Peyer's patch (tissue), 4 donors: ENCODE measurements around the gene INPP5F.

Experiments used
- POLR2A ChIP-seq, 2 donors: fragments of 450-650 bp; IDR thresholded peaks; one replicate each; pipeline ENCODE4 v1.5.1; 2017; ENCODE audit warnings: antibody characterized with exemption in 2 of 2, mild to moderate bottlenecking in 2 of 2, moderate library complexity in 2 of 2
- TF ChIP-seq, protein P1 (sequence below), 6 experiments: fragments of 450-650 bp in 4 of 6; fragments of 200-600 bp in 2 of 6; sonication (generic) in 1 of 6; IDR thresholded peaks; one replicate each; pipeline ENCODE4 v1.5.1; 2017 to 2019; ENCODE audit warnings: antibody characterized with exemption in 6 of 6, mild to moderate bottlenecking in 3 of 6, moderate library complexity in 1 of 6

DNA sequence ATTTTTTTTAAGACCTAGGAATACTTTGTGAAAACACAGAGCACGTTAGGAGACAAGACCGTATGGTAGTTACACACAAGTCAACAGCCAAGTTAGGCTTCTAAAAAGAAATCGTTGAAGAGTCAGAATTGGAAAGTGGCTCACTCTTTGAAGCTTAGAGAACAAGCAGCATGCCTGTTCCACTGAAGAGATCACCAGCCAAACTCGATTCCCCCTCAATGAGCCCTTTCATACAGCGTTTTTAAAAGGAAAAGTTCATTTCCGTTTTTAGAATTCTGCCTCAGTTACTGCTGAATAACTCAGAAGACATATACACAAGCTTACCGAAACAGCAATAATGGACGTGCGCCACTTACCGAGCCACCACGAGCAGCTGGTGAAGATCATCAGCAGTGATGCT, 105.8 kb downstream of the INPP5F start:
- TF ChIP-seq POLR2A (IDR thresholded peaks at IDR 0.05) = no peak
- TF ChIP-seq, protein P1, sequence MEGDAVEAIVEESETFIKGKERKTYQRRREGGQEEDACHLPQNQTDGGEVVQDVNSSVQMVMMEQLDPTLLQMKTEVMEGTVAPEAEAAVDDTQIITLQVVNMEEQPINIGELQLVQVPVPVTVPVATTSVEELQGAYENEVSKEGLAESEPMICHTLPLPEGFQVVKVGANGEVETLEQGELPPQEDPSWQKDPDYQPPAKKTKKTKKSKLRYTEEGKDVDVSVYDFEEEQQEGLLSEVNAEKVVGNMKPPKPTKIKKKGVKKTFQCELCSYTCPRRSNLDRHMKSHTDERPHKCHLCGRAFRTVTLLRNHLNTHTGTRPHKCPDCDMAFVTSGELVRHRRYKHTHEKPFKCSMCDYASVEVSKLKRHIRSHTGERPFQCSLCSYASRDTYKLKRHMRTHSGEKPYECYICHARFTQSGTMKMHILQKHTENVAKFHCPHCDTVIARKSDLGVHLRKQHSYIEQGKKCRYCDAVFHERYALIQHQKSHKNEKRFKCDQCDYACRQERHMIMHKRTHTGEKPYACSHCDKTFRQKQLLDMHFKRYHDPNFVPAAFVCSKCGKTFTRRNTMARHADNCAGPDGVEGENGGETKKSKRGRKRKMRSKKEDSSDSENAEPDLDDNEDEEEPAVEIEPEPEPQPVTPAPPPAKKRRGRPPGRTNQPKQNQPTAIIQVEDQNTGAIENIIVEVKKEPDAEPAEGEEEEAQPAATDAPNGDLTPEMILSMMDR (IDR thresholded peaks at IDR 0.05) = no peak
